Astrocyte (in vitro differentiated cells and primary cell): ENCODE data around the gene DOCK1.

Experiments
- EZH2 ChIP-seq: IDR thresholded peaks from 2 replicates; pipeline ENCODE4 v1.6.1; 2012; ENCODE audit warnings: mild to moderate bottlenecking, low read length, inconsistent platforms; ENCODE audit not compliant: insufficient read depth
- TF ChIP-seq, protein P1 (sequence below): IDR thresholded peaks from 2 replicates; pipeline ENCODE4 v1.5.1; 2011; ENCODE audit warnings: low read depth, mild to moderate bottlenecking, inconsistent platforms, low read length, moderate library complexity; ENCODE audit not compliant: insufficient read depth

DNA sequence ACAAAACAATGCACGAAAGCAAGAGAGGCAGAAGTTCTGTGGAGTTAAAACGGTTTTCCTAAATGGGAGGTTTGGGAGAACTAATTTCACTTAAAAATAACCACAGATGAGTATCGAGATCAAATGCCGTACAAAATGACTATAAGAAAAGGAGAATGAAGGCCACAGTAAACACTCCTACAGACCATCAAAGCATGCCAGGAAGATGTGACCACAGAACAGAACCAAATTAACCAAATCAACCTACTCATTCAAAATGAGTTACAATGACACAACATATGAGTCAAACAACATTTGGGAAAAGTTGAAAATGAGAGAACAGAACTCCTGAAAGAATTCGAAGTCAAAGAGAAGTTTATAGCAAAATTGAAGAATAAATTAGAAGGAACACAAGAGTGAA lies 24.3 kb upstream of the DOCK1 start:
- TF ChIP-seq, protein P1, sequence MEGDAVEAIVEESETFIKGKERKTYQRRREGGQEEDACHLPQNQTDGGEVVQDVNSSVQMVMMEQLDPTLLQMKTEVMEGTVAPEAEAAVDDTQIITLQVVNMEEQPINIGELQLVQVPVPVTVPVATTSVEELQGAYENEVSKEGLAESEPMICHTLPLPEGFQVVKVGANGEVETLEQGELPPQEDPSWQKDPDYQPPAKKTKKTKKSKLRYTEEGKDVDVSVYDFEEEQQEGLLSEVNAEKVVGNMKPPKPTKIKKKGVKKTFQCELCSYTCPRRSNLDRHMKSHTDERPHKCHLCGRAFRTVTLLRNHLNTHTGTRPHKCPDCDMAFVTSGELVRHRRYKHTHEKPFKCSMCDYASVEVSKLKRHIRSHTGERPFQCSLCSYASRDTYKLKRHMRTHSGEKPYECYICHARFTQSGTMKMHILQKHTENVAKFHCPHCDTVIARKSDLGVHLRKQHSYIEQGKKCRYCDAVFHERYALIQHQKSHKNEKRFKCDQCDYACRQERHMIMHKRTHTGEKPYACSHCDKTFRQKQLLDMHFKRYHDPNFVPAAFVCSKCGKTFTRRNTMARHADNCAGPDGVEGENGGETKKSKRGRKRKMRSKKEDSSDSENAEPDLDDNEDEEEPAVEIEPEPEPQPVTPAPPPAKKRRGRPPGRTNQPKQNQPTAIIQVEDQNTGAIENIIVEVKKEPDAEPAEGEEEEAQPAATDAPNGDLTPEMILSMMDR: no peak
- no peak for TF ChIP-seq EZH2
